Activated CD8-positive, alpha-beta memory T cell treated with anti-CD3 and anti-CD28 coated beads, Interleukin-2, amount 50 U/mL, for 48 hours (primary cell): ENCODE measurements around the gene OBP2B.
A peak's percentile ranks its signal among the peaks of the same experiment; 100 is the strongest.
"Not testable (repeated sequence)": the region's sequence is repeated elsewhere in the genome, so short reads cannot be mapped to it uniquely, and the experiment has no call there.

Experiments used
- DNase-seq: peaks from one replicate; pipeline ENCODE4 v3.0.0-alpha.2; 2020

OBP2B gene

DNA sequence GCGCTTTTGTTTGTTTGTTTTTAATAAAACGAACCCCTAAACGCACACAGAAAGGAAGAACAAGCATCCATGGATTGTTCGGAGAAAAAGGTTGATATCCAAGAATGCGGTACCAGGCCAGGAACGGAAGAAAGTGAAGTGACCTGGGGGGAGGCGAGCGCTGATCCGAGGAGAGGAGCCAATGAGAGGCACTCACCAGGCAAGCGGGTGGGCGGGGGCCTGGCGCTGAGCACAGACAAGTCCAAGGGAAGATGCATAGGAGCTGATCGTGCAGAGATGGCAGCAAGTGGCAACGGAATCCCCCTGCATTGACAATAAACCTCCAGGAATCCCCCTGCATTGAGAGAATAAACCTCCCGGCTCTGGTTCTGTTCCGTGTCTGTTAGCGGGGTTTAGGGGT is 8.4 kb downstream of the OBP2B start:
- no peak for DNase-seq

DNA sequence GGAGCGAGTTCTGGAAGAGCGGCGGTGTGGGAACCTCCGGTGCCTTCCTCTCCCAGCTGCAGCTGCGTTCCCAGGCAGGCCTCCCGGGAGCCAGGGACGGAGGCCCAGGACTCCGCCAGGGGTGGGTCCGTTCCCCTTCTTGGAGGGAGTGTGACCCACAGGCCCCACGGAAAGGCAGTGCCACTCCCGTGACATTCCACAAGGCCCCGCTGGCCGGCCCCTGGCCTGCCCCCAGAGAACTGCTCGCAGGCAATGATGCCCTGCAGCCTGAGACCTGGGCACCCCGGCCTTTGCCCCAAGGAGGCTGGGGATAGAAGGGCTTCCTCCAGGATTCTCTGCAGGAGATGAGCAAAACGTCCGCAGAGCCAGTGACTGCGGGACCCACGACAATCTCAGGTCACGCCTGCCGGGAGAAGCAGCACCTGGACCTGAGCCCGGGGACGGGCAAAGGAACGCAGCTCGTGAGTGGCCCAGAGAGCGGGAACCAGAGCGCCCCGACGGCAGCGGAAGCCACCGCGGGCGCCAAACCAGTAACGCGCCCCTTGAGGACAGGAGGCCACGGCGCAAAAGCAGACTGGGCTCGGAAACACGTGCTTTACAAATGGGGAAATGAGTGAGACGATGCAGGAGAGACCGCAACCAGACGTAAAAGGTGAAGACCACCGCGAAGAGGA is 9.3 kb downstream of the OBP2B start:
- DNase-seq = peak; percentile 63

DNA sequence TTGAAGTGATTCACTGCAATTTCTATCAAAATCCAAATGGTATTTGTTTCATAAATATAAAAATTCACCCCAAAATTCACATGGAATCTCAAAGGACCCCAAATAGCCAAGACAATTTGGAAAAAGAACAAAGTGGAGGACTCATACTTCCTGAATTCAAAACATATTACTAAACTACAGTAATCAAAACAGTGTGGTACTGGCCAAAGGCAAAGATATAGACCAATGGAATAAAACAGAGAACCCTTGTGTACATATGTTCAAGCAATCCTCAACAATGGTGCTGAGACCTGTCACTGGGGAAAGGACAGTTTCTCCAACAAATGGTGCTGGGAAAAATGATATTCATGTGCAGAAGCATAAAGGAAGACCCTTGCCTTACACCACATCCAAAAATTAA is 14.0 kb downstream of the OBP2B start:
- no peak for DNase-seq

DNA sequence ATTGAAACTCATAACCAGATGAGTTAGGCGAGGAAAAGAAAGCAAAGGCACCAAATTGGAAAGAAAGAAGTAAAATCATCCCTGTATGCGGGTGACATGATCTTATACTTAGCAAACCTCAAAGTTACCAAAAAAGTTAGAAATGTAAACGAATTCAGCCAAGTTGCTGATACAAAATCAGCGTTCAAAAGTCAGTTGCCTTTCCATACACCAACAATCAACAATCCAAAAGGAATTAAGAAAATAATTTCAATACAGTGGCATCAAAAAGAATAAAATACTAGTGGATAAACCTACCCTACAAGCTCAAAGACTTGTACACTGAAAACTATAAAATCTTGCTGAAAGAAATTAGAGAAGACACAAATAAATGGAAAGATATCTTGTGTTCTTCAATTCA is 14.5 kb downstream of the OBP2B start:
- no peak for DNase-seq

DNA sequence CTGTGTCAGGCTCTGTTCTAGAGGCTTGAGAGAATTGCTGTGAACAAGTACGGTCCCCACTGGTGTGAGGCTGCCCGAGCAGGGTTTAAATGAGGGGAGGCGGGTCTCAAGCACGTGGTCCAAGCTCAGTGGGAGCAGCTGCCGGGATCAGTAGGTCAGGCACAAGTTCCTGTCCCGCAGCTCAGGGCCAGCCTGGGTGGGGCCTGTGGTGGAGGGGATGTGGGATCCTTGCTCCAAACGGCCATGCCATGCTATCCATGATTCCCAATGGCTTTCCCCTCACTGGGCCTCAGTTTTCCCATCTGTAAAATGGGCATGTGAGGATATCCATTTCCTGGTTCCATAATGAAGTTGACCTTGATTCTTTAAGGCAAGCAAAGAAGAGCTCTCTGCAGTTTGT is 17.1 kb downstream of the OBP2B start:
- DNase-seq = no peak

DNA sequence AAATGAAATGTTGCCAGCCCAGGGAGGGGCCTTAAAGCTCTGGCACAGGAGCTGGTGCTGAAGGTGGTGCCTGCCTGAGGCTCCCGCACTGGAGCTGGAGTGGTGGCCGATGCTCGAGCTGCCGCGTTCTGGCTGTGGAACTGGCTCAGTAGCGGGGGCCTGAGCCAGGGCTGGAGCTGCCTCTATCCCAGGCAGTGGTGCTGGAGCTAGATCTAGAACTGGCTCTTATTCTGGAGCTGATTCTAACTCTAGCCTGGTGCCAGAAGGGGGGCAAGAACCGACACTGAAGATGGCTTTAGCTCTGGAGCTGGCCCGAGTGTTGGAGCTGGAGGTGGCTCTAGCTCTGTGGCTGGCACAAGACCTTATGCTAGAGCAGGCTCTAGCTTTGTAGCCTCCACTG is 19.2 kb downstream of the OBP2B start:
- DNase-seq = no peak

DNA sequence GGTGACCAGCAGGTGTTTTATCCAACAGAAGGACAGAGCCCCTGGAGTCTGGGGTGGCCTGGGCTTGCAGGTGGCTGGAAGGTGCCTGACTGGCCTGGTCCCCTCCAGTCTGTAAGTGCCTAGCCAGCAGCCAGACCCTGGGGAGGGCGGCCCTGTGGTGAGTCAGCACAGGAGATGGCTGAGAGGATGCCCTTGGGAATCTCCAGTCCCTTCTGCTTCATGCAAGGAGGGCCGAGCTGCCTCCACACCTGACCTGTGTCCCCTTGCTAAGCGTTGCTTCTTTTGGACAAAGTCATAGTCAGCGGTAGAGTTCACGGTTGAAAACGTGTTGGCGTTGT is 20.2 kb downstream of the OBP2B start:
- DNase-seq = no peak

DNA sequence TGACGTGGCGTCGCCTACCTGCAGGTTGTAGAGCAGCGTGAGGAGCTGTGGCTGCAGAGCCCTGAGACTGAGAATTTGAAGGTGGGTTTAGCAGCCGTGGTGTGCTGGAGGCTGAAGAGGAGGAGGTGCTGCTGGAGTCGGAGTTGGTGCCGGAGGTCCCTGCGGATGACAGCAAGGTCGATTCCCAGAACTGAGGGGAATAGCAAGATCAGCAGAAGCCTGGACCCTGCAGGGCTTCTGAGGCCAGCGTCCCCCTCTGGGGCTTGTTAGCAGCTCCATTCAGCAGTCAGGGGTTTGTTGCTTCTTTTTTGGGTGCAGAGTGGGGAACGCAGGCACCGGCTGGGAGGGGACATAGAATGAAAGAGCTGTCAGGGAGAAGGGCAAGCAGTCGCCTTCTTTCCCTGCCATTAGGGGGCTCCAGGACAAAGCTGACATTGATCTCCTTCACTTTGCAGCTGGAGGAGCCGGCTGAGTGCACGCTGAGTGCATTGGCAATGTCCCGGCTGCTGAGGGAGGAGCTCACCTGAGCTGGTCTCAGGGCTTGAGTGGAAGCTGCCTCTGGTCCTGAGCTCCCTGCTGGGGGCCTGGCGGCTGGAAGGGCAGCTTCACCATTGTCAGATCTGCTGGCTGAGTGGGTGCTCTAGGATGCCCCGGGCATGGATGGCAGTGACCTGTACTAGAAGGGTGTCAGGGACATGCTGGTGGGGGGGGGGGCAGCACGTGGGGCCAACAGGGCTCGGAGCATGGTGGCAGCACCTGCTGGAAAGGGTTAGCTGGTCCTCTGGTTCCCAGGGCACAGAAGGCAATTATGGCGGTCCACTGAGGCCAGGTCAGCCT is 20.8 kb downstream of the OBP2B start:
- no peak for DNase-seq

DNA sequence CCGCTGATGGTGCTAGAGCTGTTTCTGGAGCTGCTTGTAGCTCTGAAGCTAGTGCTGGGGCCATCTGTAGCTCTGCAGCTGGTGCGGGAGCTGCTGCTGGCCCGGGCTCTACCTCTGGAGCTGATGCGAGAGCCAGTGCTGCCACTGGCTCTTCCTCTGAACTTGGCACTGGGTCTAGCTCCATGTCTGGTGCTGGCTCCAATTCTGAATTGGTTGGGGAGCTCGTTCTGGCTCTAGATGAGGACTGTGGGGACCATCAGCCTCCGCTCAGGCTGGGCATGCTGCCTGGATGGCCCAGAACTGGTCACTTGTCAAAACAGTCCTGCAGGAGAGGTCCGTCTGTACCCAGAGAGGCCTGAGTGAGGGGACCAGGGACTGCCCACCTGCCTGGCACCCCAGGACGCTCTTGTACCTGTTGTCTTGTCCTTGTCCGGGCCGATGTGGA is 21.5 kb downstream of the OBP2B start:
- no peak for DNase-seq

DNA sequence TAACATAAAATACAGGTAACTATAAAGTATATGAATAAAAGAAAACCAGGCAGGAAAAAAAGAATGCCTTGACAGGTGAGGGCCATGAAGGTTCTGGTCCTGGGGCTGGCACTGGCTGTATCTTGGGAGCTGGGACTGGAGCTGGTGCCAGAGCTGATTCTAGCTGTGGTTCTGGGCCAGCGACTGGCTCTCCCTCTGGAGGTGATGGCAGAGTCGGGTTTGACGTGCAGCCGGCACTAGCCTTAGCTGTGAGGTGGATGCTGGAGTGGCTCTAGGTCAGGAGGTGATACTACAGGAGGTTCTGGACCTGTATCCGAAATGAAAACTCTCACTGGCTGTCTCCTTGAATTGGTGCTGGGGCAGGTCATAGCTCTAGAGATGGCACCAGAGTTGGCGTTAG is 22.3 kb downstream of the OBP2B start:
- no peak for DNase-seq

DNA sequence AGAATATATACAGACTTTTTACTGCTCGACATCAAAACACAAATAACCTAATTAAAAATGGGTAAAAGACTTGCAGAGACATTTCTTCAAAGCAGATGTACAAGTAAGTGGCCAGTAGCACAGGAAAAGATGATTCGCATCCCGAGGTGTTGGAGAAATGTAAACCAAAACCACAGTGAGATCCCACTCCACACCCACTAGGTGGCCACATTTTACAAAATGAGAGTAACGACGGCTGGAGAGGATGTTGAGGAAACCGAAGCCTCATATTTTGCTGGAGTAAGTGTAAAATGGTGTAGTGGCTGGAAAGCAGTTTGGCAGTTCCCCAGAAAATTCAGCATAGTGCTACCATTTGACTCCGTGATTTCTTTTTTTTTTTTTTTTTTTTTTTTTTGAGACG is 24.1 kb downstream of the OBP2B start:
- DNase-seq = no peak

DNA sequence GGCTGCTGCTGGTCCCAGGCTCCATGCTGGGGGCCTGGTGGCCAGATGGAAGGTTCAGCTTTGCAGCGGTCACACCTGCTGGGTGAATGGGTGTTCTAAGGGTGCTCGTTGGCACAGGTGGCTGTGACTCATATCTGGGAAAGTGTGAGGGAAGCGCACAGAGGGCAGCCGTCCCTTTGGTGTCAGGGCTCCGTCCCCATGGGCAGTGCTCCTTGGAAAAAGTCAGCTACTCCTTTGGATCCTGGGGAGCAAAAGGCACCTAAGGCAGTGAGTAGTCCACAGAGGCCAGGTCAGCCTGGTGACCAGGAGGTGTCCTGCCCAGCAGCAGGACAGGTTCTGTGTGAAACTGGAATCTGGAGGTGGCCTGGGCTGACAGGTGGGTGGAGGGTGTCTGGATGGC is 26.9 kb downstream of the OBP2B start:
- DNase-seq = no peak

DNA sequence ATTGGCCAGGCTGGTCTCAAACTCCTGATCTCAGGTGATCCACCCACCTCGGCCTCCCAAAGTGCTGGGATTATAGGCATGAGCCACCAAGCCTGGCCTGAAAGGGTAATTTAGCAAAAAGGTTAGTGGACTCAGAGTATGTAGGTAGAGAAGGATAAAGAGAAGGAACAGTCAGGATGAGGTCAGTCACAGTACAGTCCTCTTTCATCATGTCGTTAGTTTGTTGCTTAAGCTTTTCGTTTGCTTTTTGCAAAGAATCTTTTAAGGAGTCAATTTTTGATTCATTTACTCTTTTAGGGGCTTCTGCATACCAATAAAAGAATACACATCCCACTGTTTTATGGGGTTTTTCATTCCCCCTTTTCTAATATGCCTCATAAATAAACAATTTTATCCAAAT is 27.5 kb downstream of the OBP2B start:
- no peak for DNase-seq

DNA sequence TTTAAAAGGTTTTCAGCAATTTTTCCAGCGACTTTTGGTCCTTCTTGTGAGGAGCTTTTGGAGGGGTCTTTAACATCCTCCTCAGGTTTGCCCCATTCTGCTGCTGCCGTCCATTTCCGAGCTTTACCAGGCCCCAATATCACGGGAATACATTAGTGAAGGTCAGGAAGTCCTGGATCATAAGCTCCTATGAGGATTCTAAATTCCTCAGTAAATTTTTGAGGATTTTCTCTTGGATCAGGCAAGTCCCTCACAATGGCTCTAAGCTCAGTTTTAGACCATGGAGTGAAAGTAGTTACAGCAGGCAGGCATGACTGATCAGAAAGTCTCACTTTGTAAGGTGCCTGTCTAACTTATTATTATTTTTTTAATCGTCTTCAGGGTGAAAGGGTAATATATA is 28.1 kb downstream of the OBP2B start:
- DNase-seq = no peak

DNA sequence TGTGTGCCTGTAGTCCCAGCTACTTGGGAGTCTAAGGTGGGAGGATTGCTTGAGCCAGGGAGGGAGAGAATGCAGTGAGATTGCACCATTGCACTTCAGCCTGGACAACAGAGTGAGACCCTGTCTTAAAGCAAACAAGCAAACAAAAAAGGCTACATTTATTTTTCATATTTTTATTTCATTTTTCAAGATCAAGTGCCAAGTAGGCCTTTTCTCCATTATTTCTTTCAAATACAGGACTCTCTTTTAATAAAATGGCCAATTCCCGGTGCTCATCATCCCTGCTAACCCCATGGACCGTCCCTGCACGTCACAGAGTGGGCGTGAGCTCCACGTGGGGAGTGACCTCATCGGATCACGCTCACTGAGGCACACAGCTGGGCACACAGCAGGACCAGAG is 36.0 kb downstream of the OBP2B start:
- no peak for DNase-seq

DNA sequence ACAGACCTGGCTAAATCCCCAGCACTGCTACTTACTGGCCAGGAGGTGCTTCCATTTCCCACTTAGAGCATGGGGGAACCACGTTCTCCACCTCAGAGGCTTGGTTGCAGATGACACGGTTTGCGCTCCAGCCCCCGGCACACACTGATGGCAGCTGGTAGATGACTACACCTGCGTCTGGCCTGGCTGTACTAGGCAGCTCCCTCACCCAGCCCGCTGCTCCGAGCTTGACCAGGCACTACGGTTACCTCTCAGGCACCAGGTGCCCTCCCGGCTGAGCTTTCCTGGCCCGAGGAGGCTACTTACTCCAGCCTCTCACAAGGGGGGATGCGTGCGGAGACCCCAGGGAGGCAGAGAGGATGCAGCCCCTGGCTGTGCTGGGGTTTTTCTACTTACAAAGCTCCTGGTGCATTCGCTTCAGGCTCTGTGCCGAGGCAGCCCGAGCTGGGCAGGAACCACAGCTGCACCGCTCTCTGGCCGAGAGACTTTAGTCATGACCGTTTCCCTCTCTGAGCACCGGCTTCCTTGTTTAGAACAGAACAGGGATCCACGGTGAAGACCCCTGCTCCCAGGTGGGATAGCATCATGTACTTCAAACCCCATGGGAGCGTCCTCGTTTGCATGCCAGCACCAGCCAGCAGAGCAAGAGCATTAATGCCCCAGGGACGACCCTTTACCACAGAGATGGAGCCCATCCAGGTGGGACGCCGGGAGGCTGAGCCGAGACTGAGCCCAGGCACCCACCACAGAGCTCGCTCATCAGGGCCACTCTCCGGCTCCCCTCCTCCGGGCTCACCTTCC is 37.7 kb downstream of the OBP2B start:
- DNase-seq = no peak

DNA sequence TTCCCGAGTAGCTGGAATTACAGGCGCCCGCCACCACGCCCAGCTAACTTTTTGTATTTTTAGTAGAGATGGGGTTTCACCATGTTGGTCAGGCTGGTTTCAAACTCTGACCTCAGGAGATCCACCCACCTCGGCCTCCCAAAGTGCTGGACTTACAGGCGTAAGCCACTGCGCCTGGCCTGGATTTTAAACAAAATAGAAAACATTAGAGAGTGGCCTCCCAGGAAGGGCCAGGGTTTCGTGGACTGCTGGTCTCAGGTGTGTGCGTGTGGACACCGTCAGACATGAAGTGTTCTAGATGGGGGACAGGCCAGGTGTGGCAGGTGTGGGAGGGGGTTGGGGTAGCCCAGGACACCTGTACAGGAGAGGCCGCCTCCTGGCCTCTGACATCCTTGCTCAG is 38.3 kb downstream of the OBP2B start:
- no peak for DNase-seq

DNA sequence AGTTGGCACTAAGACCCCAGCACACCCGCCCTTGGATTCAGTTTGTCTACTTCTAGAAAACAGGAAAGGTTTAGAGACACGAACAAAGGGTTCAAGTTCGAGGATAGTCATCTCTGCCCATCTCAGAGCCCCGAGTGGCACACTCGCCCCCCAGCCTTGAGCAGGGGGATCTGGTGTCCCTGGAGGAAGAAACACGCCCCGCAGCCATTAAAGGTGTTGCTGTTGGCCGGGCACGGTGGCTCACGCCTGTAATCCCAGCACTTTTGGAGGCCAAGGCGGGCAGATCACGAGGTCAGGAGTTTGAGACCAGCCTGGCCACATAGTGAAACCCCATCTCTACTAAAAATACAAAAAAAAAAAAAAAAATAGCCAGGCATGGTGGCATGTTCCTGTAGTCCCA is 39.4 kb downstream of the OBP2B start:
- DNase-seq = not testable (repeated sequence)

DNA sequence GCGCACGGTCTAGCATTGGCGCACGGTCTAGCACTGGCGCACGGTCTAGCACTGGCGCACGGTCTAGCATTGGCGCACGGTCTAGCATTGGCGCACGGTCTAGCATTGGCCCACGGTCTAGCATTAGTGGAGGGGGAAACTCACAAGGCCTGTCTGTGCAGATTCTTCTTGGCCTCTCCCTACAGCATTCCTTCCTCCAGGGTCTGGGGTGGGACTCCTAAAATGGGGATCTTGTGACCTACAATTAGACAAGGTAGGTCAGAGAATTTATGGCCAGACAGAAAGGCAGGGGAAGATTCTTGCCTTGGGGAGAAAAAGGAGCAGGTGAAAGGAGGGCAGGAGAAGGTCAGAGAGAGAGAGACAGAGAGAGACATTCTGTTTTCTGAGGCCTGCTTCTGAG is 39.9 kb downstream of the OBP2B start:
- no peak for DNase-seq

DNA sequence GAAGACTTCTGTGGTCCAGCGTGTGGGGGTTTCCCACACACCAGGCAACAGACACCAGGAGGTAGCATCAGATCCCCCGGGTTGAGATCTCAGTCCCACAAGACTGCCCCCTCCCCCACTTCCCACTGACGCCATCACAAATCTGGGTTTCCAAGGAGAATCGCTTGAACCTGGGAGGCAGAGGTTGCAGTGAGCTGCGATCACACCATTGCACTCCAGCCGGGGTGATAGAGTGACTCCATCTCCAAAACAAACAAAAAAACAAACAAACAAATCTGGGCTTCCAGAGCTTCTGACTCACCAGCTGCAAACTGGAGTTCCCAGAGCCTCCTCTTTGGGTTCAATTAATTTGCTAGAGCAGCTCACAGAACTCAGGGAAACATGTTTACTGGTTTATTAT is 40.6 kb downstream of the OBP2B start:
- no peak for DNase-seq

DNA sequence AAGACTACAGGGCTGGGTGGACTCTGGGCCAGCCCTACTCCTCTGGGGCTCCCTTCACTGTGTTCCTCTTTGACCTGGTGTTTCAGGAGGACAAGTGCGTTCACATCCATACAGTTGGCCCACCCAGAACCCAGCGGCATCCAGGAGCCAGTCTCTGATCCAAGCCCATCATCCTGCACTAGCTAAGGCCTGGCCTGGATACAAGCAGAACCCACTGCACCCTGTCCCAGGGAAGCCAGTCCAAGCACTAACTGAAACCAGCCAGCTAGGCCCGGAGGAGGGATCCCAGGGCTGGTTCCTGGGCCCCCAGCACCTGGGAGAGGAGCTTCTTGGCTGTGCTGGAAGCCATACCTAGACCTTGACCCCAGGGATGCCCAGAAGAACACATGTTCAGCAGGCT is 41.3 kb downstream of the OBP2B start:
- no peak for DNase-seq

DNA sequence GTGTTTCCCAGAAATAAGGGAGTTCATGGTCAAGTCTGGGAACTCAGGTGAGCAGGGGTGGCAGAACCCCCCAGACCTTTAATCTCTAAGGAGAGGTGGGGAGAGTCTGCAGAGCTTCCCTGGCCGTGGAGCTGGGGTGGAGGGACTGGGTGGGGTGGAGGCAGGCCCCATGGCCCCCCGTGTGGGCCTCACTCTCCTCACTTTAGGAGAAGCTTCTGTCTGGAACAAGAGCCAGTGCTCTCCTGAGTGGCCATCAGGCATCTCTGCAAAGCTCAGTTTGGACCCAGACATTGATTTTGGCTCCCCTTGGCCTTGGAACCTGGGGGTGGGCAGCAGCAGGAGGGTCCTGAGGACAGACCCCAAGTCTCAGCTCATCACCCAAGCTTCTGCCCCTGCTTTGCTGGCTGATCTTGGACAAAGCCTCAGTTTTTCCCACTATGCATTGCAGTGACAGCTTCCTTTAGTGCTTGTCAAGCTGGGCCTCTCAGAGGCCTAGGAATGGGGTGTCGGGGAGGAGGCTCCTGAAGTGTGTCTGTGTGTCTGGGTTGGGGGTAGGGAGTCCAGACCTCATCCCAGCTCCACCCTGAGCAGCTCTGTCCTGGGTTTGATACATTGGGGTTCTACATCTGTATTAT is 41.8 kb downstream of the OBP2B start:
- DNase-seq = no peak

DNA sequence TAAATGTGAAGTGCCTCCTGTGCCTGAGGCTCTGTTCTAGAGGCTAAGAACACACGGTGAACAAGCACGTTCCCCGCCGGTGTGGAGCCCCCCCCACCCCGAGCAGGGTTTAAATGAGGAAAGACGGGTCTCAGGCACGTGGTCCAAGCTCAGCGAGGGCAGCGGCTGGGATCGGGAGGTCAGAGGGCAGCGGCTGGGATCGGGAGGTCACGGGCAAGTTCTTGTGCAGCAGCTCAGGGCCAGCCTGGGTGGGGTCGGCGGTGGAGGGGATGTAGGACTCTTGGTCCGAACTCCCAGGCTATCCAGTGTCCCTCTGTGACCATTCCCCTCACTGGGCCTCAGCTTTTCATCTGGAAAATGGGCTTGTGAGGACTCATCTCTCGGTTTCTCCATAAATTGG is 42.7 kb downstream of the OBP2B start:
- DNase-seq = no peak

DNA sequence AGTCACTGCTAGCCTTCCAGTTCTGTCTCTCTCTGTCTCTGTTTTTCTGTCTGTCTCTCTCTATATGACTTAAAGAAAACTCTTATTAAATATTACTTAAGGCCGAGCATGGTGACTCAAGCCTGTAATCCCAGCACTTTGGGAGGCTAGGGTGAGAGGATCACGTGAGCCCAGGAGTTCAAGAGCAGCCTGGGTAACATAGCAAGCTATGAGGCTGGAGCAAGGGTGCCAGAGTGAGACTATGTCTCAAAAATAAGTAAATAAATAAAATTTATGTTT is 43.7 kb downstream of the OBP2B start:
- DNase-seq = no peak
